GM15510 (cell line): ENCODE data around the gene HARS2.

Experiments
- POLR2A ChIP-seq: IDR thresholded peaks from 3 replicates; pipeline ENCODE4 v1.6.1; 2011; ENCODE audit warnings: borderline replicate concordance; ENCODE audit not compliant: insufficient read length; ENCODE audit errors: extremely low read depth

The HARS2 gene

DNA sequence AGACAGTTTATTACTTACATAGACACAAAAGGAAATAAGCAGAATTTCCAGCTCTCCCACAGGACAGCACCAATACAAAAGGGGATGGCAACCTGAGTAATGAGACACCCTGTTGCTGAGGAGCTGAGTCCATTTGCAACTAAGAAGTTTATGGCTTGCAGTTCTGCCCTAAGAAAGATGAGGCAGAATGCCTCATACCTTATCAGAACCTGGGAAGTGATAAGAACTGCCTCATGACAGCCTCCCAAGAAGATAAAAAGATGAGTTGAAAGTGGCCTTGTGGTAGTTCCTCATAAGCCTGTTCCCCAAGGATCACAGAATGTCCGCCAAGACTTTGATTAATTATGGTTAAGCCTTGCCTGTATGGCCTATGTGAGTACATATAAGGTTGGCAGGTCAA is 50.7 kb downstream of the HARS2 start:
- TF ChIP-seq POLR2A: no peak
